Breast epithelium (tissue), 3 donors: Measurements from ENCODE around the gene CHST2.

ENCODE experiments used
- POLR2A ChIP-seq: fragments of 450-650 bp; IDR thresholded peaks from one replicate; pipeline ENCODE4 v1.6.1; 2016; ENCODE audit warnings: antibody characterized with exemption, mild to moderate bottlenecking, moderate library complexity
- POLR2AphosphoS5 ChIP-seq, 3 donors: sonication (generic); formaldehyde crosslinking; IDR thresholded peaks; one replicate each; pipeline ENCODE4 v1.6.1; 2017; ENCODE audit warnings: antibody characterized with exemption in 3 of 3
- TF ChIP-seq, protein P1 (sequence below), 3 donors: fragments of 450-650 bp; IDR thresholded peaks; one replicate each; pipeline ENCODE4 v1.5.1; 2016 to 2017; ENCODE audit warnings: antibody characterized with exemption in 3 of 3, mild to moderate bottlenecking in 3 of 3, moderate library complexity in 3 of 3

GRCh38 chr3:143127801-143128200, 8.2 kb downstream of the CHST2 start:
- TF ChIP-seq, protein P1, sequence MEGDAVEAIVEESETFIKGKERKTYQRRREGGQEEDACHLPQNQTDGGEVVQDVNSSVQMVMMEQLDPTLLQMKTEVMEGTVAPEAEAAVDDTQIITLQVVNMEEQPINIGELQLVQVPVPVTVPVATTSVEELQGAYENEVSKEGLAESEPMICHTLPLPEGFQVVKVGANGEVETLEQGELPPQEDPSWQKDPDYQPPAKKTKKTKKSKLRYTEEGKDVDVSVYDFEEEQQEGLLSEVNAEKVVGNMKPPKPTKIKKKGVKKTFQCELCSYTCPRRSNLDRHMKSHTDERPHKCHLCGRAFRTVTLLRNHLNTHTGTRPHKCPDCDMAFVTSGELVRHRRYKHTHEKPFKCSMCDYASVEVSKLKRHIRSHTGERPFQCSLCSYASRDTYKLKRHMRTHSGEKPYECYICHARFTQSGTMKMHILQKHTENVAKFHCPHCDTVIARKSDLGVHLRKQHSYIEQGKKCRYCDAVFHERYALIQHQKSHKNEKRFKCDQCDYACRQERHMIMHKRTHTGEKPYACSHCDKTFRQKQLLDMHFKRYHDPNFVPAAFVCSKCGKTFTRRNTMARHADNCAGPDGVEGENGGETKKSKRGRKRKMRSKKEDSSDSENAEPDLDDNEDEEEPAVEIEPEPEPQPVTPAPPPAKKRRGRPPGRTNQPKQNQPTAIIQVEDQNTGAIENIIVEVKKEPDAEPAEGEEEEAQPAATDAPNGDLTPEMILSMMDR (IDR thresholded peaks at IDR 0.05): no peak
- TF ChIP-seq POLR2A (no peak), POLR2AphosphoS5 (IDR thresholded peaks at IDR 0.05) (no peak)
